GM19193 (cell line): ENCODE measurements around the gene FCGBP.

Experiments
- POLR2A ChIP-seq: IDR thresholded peaks from 4 replicates; pipeline ENCODE4 v1.6.1; 2011; ENCODE audit not compliant: insufficient read depth, insufficient read length; ENCODE audit errors: extremely low read depth

The FCGBP gene

DNA sequence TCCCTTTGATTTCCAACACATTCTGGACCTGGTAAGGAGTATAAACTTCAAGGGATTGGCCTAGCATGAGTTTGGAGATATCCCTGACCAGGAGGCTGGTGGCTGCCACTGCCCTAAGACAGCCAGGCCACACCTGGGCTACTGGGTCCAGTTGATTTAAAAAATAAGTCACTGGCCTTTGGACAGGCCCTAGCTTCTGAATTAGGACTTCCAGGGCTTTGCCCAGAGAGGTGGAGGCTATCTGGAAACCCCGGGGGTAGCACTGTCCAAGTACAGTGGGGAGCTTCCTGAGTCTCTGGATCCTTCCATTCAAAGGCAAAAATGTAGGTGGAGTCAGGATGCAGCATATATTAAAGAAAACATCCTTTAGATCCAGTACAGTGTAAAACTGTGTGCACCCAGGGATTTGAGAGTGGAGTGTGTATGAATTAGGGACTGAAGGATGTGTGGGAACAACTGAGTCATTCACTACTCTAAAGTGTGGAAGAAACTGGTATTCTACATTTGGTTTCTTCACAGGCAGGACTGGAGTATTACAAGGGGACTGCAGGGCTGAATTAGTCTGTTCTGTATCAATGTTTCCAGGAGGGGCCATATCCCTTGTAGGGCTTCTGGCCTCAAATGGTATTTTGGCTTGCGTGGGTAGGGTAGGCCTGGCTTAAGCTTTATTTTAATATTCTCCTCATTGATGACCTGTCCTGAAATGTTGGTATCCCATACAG lies 14.8 kb upstream of the FCGBP start:
- no peak for TF ChIP-seq POLR2A

DNA sequence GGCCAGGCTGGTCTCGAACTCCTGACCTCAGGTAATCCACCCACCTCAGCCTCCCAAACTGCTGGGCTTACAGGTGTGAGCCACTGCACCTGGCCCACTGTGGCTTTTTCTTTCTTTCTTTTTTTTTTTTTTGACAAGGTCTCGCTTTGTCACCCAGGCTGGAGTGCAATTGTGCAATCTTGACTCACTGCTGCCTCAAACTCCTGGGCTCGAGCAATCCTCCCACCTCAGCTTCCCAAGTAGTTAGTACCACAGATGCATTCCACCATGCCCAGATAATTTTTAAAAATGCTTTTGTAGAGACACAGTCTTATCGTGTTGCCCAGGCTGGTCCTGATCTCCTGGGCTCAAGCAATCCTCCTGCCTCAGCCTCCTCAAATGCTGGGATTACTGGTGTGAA lies 12.1 kb upstream of the FCGBP start:
- no peak for TF ChIP-seq POLR2A

DNA sequence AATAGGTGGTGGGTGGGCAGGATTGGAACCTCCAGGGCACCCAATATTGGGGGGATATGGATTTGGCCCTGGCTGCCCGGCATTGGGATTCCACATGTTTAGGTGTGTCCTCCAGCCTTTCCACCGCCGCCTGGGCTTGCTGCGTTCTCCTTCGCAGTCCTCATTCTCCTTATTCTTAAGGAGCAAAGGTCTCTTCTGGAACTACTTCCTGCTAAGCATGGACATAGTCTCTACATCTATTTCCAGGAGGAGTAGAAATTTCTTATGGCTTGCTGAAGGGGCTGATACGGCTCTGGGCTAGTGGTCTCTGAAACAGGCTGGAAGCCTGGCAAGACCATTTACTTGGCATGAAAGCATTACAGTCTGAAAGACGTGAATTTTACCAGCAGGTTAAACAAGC lies 9.2 kb upstream of the FCGBP start:
- no peak for TF ChIP-seq POLR2A

GRCh38 chr19:39942366-39942730 lies 7.9 kb upstream of the FCGBP start:
- no peak for TF ChIP-seq POLR2A

DNA sequence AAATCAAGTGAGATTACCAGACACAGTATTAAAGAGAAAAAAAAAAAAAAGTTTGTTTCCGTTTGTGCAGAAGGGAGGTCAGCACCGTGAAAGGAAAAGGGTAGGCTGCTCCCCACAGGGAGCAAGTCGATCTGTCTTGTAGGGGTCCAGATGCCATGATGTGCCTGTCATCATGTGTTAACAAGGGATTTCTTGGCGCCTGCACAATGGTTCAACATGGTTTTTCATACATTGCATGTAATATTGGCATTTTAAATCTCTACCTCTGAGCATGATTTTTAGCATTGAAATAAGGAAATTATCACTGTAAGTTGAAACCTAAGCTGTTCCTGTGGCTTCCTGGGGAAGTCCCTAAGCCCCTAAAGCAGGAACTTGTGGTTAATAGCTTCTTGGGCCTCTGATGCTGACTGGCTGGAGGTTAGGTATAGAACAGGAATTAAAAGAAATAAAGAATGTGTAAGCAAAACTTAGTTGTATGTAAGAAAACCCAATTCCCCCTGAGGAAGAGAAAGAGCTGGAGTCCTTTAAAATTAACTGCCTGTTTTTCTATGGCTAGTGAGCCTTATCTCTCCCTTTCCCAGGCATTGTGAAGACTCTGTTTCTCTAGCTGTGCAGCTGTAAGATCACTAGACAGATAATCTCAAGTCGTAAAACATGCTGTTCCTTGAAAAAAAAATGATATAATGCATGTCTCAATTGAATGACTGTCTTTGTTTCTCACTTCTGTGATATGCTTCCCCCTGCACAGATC lies 7.4 kb upstream of the FCGBP start:
- no peak for TF ChIP-seq POLR2A

- TF ChIP-seq POLR2A = no peak
These were observed 6.7 kb upstream of the FCGBP start for GRCh38 chr19:39941151-39941550.

- TF ChIP-seq POLR2A = no peak
These were observed 5.9 kb upstream of the FCGBP start for GRCh38 chr19:39940221-39940833.

GRCh38 chr19:39939556-39939955 lies 5.1 kb upstream of the FCGBP start:
- no peak for TF ChIP-seq POLR2A

DNA sequence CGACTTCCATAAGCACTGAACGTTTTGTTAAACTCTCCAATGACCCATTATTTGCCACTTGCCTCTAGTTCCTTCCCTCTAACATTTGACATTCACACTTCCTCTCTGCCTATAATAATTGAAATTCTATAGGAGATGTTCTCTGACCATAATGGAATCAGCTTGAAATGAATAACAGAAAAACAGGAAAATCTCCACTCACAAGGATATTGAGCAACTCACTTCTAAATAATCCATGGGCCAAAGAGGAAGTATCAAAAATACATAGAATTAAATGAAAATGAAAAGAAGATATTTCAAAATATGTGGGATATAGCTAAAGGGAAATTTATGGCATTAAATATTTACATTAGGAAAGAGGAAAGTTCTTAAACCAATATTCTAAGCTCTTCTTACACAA lies 3.4 kb upstream of the FCGBP start:
- TF ChIP-seq POLR2A = no peak

GRCh38 chr19:39937094-39937720 lies 2.8 kb upstream of the FCGBP start:
- TF ChIP-seq POLR2A = no peak

DNA sequence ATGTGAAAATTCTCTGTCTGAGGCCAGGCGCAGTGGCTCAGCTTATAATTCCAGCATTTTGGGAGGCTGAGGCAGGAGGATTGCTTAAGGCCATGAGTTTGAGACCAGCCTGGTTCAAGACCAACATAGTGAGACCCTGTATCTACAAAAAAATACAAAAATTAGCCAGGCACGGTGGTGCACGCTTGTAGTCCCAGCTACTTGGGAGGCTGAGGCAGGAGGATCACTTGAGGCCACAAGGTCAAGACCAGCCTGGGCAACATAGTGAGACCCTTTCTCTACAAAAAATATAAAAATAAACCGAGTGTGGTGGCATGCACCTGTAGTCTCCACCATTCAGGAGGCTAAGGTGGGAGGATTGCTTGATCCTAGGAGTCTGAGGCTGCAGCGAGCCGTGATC lies 2.2 kb upstream of the FCGBP start:
- TF ChIP-seq POLR2A = no peak

DNA sequence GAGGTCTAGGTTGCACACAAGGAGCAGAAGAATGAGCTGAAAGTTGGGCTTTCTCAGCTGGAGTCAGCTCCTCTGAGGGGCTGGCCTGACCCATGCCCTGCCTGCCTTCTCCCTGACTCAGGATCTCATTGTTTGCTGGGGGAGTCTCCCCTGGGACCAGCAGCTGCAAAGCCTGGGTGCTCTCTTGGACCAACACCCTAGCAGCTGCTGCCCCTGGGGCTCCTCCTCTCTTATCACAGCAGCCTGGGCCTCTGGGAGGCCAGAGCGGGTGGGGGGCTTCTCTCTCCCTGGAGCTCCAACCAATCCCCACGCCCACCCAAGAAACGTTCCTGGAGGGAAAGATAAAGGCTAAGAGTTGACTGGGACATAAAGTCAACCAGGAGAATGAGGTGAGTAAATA lies 1.6 kb upstream of the FCGBP start:
- TF ChIP-seq POLR2A = no peak

GRCh38 chr19:39935364-39935661 lies 879 bp upstream of the FCGBP start:
- no peak for TF ChIP-seq POLR2A

- TF ChIP-seq POLR2A = no peak
These were observed 4.7 kb downstream of the FCGBP start for GRCh38 chr19:39929750-39930149.

- no peak for TF ChIP-seq POLR2A
These were observed 6.1 kb downstream of the FCGBP start for GRCh38 chr19:39928357-39928725.
